ENCODE measurements around the gene FAM24A. TPM values are rescaled to one million over a fixed set of nuclear protein-coding genes. Genes with fewer than 3 reads are reported as not detected.

The FAM24A gene
- not detected in 2 replicates for total RNA-seq

GRCh38 chr10:122910310-122910709, at the start of gene FAM24A:
Gene FAM24A, plus strand, starts transcription at chr10:122910610. Its CDS starts 1,025 bp downstream, at chr10:122911635.

GRCh38 chr10:122879339-122880273, 30.8 kb upstream of the FAM24A start, which contains the start of gene FAM24B:
Gene FAM24B, minus strand, starts transcription at chr10:122879581. Its CDS starts 29,066 bp downstream, at chr10:122850515.

GRCh38 chr10:122953902-122954730, 43.7 kb downstream of the FAM24A start, which contains the start of gene C10orf88:
Gene C10orf88, minus strand, starts transcription at chr10:122954227. Its CDS starts 49 bp downstream, at chr10:122954178.

Other genes with a start within 250 kb of the FAM24A start
- not detected in 2 replicates for gene C10orf120, start 210.8 kb upstream of the FAM24A start, total RNA-seq
- gene CUZD1, start 64.8 kb upstream of the FAM24A start, total RNA-seq, result 0.58 and 0.66 TPM in 2 replicates
- 4.1 and 4.2 TPM in 2 replicates for gene FAM24B, start 31.0 kb upstream of the FAM24A start, total RNA-seq
- 8.8 and 10.3 TPM in 2 replicates for gene C10orf88, start 43.6 kb downstream of the FAM24A start, total RNA-seq
- 4.5 and 6.3 TPM in 2 replicates for gene PSTK, start 69.8 kb downstream of the FAM24A start, total RNA-seq
- gene IKZF5, start 98.2 kb downstream of the FAM24A start, total RNA-seq, result 3.6 and 4.8 TPM in 2 replicates
- 8.1 and 14.0 TPM in 2 replicates for gene ACADSB, start 98.4 kb downstream of the FAM24A start, total RNA-seq
- gene HMX3, start 225.4 kb downstream of the FAM24A start, total RNA-seq, result not detected in 2 replicates
- gene HMX2, start 237.5 kb downstream of the FAM24A start, total RNA-seq, result not detected in 2 replicates
- gene BUB3, start 243.8 kb downstream of the FAM24A start, total RNA-seq, result 133 and 200 TPM in 2 replicates